ENCODE data around the gene SLC30A7. TPM values are rescaled to one million over a fixed set of nuclear protein-coding genes. Genes with fewer than 3 reads are reported as not detected.

The SLC30A7 gene
- total RNA-seq, 4 donors from 2014 or later = 16.1 to 21.6 (median 18.4) TPM

DNA sequence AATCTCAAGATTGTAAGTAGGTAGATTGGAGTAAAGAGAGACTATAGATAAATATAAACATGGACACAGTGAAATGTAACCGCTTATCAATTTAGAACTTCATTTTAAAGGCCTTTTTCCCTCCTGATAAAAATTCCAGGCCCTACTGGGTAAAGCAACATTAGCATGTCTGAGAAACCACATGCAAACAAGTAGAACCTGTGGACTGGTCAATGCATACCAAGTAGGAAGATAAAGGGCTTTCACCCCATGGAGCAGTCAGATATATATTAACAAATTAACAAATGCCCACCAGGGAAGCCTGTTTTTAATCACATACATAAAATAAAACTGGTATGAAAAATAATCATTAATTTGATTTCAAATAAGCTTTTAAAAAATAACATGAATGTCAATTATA is 121.6 kb downstream of the SLC30A7 start:
- no peak overlapping the region for H3K4me3 ChIP-seq (ENCODE audit: low read depth, poor library complexity, severe bottlenecking)
- no peak for DNase-seq (ENCODE audit: low spot score in 2 of 2)
- intact Hi-C loops (cut with DNase I; ENCODE audit: low total_unique reads) = no loop called here
- WGBS, 2 donors = 97 to 98% methylated on average over 1 of the region's 1 CpG
- TF ChIP-seq, protein P1, sequence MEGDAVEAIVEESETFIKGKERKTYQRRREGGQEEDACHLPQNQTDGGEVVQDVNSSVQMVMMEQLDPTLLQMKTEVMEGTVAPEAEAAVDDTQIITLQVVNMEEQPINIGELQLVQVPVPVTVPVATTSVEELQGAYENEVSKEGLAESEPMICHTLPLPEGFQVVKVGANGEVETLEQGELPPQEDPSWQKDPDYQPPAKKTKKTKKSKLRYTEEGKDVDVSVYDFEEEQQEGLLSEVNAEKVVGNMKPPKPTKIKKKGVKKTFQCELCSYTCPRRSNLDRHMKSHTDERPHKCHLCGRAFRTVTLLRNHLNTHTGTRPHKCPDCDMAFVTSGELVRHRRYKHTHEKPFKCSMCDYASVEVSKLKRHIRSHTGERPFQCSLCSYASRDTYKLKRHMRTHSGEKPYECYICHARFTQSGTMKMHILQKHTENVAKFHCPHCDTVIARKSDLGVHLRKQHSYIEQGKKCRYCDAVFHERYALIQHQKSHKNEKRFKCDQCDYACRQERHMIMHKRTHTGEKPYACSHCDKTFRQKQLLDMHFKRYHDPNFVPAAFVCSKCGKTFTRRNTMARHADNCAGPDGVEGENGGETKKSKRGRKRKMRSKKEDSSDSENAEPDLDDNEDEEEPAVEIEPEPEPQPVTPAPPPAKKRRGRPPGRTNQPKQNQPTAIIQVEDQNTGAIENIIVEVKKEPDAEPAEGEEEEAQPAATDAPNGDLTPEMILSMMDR (IDR thresholded peaks at IDR 0.05) = no peak
- TF ChIP-seq POLR2A (IDR thresholded peaks at IDR 0.05) = no peak

DNA sequence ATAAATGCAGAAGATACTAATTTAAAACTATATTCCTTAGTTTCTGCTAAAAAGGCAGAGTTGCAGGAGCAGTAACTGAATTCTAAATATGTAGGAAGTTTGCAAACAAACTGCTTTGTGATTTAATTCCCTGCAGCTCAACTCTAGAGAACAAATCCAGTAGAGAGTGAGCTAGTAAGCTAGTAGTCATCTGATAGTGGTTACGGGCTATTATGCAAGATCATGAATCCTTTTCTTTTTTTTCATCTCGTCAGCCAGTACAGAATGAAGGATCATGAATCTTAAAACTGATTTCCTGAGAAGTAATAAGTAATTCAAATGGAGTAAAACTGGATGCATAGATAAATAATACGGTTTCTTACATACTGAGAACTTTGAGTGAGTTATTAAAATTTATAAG is 126.4 kb downstream of the SLC30A7 start:
- DNase-seq (ENCODE audit: low spot score in 2 of 2) = no peak
- WGBS, 2 donors = 64 to 76% methylated on average over 3 of the region's 3 CpGs
- TF ChIP-seq, protein P1 (IDR thresholded peaks at IDR 0.05) = no peak
- no peak for TF ChIP-seq POLR2A (IDR thresholded peaks at IDR 0.05)
- no peak overlapping the region for H3K4me3 ChIP-seq (ENCODE audit: low read depth, poor library complexity, severe bottlenecking)
- intact Hi-C loops (cut with DNase I; ENCODE audit: low total_unique reads) = no loop called here

DNA sequence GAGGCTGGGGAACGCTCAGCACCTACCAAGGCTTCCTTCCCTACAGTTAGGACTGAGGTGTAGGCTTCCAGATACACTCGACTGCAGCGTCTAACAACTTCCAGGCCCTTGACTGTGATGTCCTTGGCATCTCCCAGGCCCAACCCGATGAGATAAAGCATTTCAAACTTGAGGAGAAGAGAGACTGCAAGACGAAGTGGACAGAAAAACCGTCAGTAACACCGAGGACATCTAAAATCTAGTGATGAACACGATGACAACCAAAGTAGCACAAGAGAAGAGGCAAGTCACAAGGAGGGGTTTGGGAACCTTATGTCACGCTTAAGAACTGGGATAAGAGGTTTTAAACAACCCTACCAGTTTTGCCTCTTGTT is 129.4 kb downstream of the SLC30A7 start:
- 1% methylated on average over 9 of the region's 9 CpGs for WGBS, 2 donors
- no peak for DNase-seq (ENCODE audit: low spot score in 2 of 2)
- H3K4me3 ChIP-seq (ENCODE audit: low read depth, poor library complexity, severe bottlenecking) = peak overlapping the region; percentile 79
- intact Hi-C loops (cut with DNase I; ENCODE audit: low total_unique reads) = no loop called here
- TF ChIP-seq, protein P1 (IDR thresholded peaks at IDR 0.05) = no peak
- no peak for TF ChIP-seq POLR2A (IDR thresholded peaks at IDR 0.05)

DNA sequence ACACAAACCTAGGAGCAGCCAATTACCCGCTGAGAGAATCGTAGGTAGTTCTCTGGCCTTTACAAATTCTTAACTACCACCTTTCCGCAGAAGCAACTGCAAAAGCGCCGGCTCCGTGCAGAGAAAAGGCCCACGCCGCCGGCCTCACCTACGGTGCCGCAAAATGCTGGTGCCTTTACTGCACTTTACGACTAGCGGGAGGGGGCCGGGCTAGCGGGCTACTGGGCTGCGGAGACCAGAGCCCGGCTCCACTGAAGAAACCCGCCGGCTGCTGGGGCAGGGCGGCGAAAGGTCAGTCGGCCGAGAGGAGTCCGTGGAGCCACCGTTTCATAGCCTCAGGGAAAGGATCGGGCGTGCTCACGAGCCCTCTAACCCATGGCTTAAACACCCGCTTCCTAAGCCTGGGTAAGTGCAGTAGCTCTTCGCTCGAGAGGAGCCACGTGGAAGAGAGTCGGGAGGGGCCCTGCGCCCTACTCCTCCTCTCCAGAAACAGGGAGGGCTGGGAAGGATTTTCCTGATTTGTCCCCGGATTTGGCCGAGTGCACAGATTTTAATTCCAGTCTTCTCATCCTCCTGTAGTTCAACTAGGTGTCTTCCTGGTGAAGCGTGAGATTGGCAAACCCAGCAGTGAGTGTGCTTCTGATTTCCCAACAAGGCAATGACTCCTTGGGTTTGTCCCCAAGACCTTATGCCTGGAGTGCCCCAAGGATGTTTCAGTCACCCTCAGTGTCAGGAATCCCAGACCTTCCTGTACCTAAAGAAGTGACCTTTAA is 130.0 kb downstream of the SLC30A7 start, which contains the start of gene DPH5:
TSS of gene DPH5 (minus strand) at position 128 of the 773 bp plus-strand sequence. CDS start 341 bp downstream, outside the sequence.
- DNase-seq (ENCODE audit: low spot score in 2 of 2) = peak; percentile 84 to 97
- intact Hi-C loops (cut with DNase I; ENCODE audit: low total_unique reads) = no loop called here
- TF ChIP-seq POLR2A (IDR thresholded peaks at IDR 0.05) = no peak
- TF ChIP-seq, protein P1 (IDR thresholded peaks at IDR 0.05) = no peak
- H3K4me3 ChIP-seq (ENCODE audit: low read depth, poor library complexity, severe bottlenecking) = peak within 1 kb of the TSS; percentile 79
- 0 to 1% methylated on average over 20 to 35 of the region's 37 CpGs for WGBS, 2 donors

DNA sequence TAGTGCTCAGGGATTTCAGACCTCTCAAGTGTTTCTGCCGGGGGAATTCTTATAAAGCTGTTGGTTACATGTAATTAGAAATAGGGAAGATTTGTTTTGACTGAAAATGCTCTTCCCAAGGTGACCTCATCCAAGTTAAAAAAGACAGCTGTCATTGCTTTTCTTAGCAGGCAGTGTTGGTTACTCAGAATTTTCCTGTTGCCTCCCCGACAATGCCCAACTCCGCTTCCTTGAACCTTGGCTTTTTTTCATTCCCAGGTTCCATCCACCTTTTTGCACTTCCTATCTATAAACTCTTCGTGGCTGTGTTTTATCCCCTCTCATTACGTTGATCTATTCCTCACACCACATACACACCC is 130.5 kb downstream of the SLC30A7 start:
- TF ChIP-seq POLR2A (IDR thresholded peaks at IDR 0.05) = no peak
- TF ChIP-seq, protein P1 (IDR thresholded peaks at IDR 0.05) = no peak
- 36 to 45% methylated on average over 5 of the region's 5 CpGs for WGBS, 2 donors
- no peak for DNase-seq (ENCODE audit: low spot score in 2 of 2)
- intact Hi-C loops (cut with DNase I; ENCODE audit: low total_unique reads) = no loop called here
- H3K4me3 ChIP-seq (ENCODE audit: low read depth, poor library complexity, severe bottlenecking) = peak overlapping the region; percentile 79

All from lower leg skin (tissue), 4 donors.